Measurements from ENCODE around the gene TACO1.

The TACO1 gene

DNA sequence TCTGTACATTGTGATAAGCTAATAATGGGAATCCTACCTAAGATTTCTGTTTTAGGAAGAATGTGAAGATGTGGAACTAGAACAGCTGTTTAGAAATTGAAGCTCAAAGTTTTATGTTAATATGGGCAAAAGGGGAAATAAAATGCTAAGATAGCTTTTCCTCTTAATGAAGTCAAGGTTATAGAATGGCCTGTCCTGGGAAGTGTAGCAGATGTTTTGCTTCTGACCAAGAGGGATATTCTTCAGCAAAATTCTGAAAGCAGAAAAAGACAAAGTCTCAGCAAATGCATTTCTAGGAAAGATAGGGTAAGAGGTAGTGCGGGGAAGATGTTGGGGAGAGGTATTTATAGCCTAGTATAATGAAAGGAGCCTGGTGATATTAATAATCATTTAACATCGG is 34.6 kb downstream of the TACO1 start:
- no peaks in the 10 kb centered on the region for H3K27me3 ChIP-seq (ENCODE audit: control insufficient read depth, insufficient read depth, low read length, poor library complexity, severe bottlenecking)
- H3K36me3 ChIP-seq (ENCODE audit: control insufficient read depth, insufficient read depth, low read length), result no peaks in the 10 kb centered on the region
- no peaks in the 10 kb centered on the region for H3K9me3 ChIP-seq (ENCODE audit: control insufficient read depth, low read length)
- H3K4me1 ChIP-seq (ENCODE audit: control insufficient read depth, insufficient read depth, low read length), result no peaks in the 10 kb centered on the region
- H3K4me3 ChIP-seq (ENCODE audit: insufficient read depth, low read depth, low read length), result no peak overlapping the region
- WGBS, 2 experiments, result 88 to 100% methylated on average over 1 of the region's 2 CpGs
- no peak overlapping the region for H3K27ac ChIP-seq (ENCODE audit: insufficient read depth, low read depth, low read length, poor library complexity, severe bottlenecking)

DNA sequence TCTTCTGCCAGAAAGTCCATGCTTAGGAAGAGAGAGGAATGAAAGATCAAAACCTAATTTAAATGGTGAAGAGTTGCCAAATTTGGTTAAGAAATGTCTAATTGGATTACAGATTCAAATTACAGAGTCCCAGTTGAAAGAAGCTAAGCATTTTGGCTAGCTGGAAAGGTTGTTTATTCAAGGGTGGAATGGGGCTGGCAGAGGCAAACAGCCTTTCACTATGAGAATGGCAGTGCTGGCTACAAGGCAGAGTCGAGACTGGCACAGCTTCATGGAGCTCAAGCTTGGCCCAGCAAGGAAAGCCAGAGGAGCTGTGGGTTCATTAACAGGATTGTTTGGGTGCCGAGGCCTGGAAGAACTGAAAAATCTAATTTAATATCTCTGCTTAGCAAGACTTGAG is 35.1 kb downstream of the TACO1 start:
- no peaks in the 10 kb centered on the region for H3K27me3 ChIP-seq (ENCODE audit: control insufficient read depth, insufficient read depth, low read length, poor library complexity, severe bottlenecking)
- no peaks in the 10 kb centered on the region for H3K4me1 ChIP-seq (ENCODE audit: control insufficient read depth, insufficient read depth, low read length)
- H3K27ac ChIP-seq (ENCODE audit: insufficient read depth, low read depth, low read length, poor library complexity, severe bottlenecking), result no peak overlapping the region
- 96 to 99% methylated on average over 2 of the region's 2 CpGs for WGBS, 2 experiments
- H3K4me3 ChIP-seq (ENCODE audit: insufficient read depth, low read depth, low read length), result no peak overlapping the region
- no peaks in the 10 kb centered on the region for H3K36me3 ChIP-seq (ENCODE audit: control insufficient read depth, insufficient read depth, low read length)
- H3K9me3 ChIP-seq (ENCODE audit: control insufficient read depth, low read length), result no peaks in the 10 kb centered on the region

DNA sequence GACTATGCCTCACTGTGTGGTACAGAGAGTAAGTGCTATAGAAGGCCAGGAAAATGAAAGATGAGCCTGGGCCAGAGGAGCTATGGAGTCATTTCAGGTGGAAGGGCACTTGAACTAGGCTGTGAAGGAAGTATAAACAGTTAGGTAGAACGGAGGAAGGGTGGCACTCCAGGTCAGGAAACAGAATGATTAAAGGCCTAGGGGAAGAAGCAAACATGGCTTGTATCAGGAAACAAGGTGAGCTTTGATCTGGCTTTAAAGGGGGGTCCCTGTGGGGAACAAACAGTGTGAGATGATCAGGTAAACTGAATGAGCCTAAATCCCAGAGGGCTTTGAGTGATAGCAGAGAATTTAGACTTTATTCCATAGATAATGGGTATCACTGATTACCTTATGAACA is 38.4 kb downstream of the TACO1 start:
- no peak overlapping the region for H3K27ac ChIP-seq (ENCODE audit: insufficient read depth, low read depth, low read length, poor library complexity, severe bottlenecking)
- 75 to 87% methylated on average over 1 of the region's 1 CpG for WGBS, 2 experiments
- H3K36me3 ChIP-seq (ENCODE audit: control insufficient read depth, insufficient read depth, low read length), result no peaks in the 10 kb centered on the region
- H3K9me3 ChIP-seq (ENCODE audit: control insufficient read depth, low read length), result no peaks in the 10 kb centered on the region
- H3K27me3 ChIP-seq (ENCODE audit: control insufficient read depth, insufficient read depth, low read length, poor library complexity, severe bottlenecking), result no peaks in the 10 kb centered on the region
- H3K4me1 ChIP-seq (ENCODE audit: control insufficient read depth, insufficient read depth, low read length), result no peaks in the 10 kb centered on the region
- no peak overlapping the region for H3K4me3 ChIP-seq (ENCODE audit: insufficient read depth, low read depth, low read length)

DNA sequence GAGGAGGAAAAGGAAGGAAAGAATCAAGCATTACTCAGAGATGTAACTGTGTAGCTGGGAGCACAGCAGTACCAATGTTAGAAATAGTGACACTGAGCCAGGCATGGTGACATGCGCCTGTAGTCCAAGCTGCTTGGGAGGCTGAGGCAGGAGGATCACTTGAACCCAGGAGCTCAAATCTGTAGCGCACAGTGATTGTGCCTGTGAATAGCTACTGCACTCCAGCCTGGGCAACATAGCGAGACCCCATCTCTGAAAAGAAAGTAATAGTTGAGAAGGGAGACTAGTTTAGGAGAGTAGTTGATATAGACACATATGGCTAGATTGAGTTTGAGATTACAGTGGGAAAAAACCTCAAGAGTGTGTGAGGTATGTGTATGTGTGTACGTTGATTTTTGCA is 39.3 kb downstream of the TACO1 start:
- no peak overlapping the region for H3K4me3 ChIP-seq (ENCODE audit: insufficient read depth, low read depth, low read length)
- H3K4me1 ChIP-seq (ENCODE audit: control insufficient read depth, insufficient read depth, low read length), result no peaks in the 10 kb centered on the region
- H3K36me3 ChIP-seq (ENCODE audit: control insufficient read depth, insufficient read depth, low read length), result no peaks in the 10 kb centered on the region
- H3K27ac ChIP-seq (ENCODE audit: insufficient read depth, low read depth, low read length, poor library complexity, severe bottlenecking), result no peak overlapping the region
- 93 to 96% methylated on average over 4 of the region's 4 CpGs for WGBS, 2 experiments
- no peaks in the 10 kb centered on the region for H3K9me3 ChIP-seq (ENCODE audit: control insufficient read depth, low read length)
- H3K27me3 ChIP-seq (ENCODE audit: control insufficient read depth, insufficient read depth, low read length, poor library complexity, severe bottlenecking), result no peaks in the 10 kb centered on the region

DNA sequence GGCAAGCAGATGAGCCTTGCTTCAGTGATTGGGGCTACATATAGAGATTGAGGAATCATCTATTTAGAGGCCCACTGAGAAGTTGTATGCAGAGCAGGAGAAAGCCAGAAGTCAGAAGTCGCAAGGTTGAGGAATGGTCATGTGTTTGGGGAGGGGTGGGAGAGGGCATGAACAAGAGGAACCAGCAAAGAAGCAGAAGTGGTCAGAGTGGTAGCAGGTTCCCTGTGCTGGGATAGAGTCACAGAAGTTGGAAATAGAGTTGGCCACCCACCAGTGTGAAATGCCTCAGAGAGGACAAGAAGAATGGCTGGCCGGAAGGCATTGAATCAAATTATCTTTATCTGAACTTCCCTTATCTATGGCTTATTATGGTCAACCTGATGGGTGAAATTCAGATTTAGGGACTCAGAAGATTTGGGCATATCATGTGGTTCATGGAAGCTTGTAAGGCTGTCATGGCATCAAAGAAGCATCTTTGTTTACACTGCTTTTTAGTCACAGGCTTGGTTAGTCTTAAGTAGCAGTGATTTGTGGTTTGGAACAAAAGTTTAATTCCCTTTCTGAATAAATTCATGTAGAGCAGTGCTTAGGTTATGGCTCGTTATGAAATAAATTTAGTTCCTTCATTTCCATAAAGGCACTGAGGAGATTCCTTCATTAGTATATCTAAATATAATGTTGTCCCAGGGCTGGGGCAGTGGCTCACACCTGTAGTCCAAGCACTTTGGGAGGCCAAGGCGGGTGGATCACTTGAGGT is 41.2 kb downstream of the TACO1 start:
- Histone ChIP-seq H3K4me1 (ENCODE audit: control insufficient read depth, insufficient read depth, low read length) (peaks cover under 1% of the 10 kb centered on the region), H3K27ac (ENCODE audit: insufficient read depth, low read depth, low read length, poor library complexity, severe bottlenecking) (no peak overlapping the region), H3K4me3 (ENCODE audit: insufficient read depth, low read depth, low read length) (no peak overlapping the region), H3K9me3 (ENCODE audit: control insufficient read depth, low read length) (no peaks in the 10 kb centered on the region), H3K36me3 (ENCODE audit: control insufficient read depth, insufficient read depth, low read length) (no peaks in the 10 kb centered on the region), H3K27me3 (ENCODE audit: control insufficient read depth, insufficient read depth, low read length, poor library complexity, severe bottlenecking) (no peaks in the 10 kb centered on the region)
- 95 to 98% methylated on average over 3 to 4 of the region's 4 CpGs for WGBS, 2 experiments

DNA sequence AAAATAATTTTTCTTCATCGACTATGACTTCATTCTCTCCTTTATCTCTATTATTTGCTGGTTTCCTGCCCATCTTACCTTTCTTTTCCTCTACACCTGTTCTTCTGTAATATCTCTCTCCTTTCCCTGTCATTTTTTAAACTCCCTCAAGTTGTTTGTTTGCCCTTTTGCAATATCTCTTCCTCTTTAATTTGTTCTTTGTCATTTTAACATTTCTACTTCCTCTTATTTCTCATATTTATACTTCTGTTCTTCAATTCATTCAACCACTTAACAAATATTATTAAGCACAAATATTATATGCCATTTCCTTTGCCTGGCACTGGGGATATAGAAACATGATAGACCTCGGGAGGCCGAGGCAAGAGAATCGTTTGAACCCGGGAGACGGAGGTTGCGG is 44.2 kb downstream of the TACO1 start:
- WGBS, 2 experiments, result 93 to 96% methylated on average over 7 of the region's 7 CpGs
- Histone ChIP-seq H3K4me1 (ENCODE audit: control insufficient read depth, insufficient read depth, low read length) (peaks cover 4% of the 10 kb centered on the region), H3K27me3 (ENCODE audit: control insufficient read depth, insufficient read depth, low read length, poor library complexity, severe bottlenecking) (no peaks in the 10 kb centered on the region), H3K27ac (ENCODE audit: insufficient read depth, low read depth, low read length, poor library complexity, severe bottlenecking) (no peak overlapping the region), H3K4me3 (ENCODE audit: insufficient read depth, low read depth, low read length) (no peak overlapping the region), H3K36me3 (ENCODE audit: control insufficient read depth, insufficient read depth, low read length) (no peaks in the 10 kb centered on the region), H3K9me3 (ENCODE audit: control insufficient read depth, low read length) (no peaks in the 10 kb centered on the region)

DNA sequence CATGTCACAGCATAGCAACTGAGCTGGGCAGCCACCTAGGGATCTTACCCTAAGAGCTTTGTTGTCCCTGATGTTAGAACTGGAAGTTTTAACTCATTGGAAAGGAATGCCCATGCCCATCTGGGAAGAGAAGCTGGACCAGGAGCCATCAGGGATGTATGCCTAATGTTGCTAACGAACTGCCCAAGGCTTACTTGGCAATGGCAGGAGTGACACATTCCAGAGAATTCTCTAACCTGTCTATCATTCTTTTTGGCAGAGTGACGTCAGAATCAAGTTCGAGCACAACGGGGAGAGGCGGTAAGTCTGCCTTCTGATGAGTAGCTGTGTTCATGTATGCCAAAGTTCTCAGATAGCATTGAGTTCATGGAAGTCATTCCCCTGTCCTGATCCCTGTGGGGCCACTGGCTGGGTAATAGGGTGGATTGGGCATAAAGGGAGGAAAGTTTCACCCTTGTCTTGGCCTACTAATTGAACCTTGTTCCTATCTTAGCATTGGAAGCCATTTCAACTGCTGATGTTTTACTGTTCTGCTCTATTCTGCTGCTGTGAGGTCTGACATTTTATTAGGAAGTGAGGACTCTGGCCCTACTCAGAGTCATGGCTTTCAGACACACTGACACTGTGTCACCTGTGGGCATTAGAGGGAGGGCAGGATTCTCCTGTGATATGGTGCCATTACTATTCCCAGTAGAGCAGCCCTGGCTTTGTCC is 45.2 kb downstream of the TACO1 start:
- Histone ChIP-seq H3K4me1 (ENCODE audit: control insufficient read depth, insufficient read depth, low read length) (peaks cover 4% of the 10 kb centered on the region), H3K36me3 (ENCODE audit: control insufficient read depth, insufficient read depth, low read length) (no peaks in the 10 kb centered on the region), H3K27ac (ENCODE audit: insufficient read depth, low read depth, low read length, poor library complexity, severe bottlenecking) (no peak overlapping the region), H3K27me3 (ENCODE audit: control insufficient read depth, insufficient read depth, low read length, poor library complexity, severe bottlenecking) (no peaks in the 10 kb centered on the region), H3K9me3 (ENCODE audit: control insufficient read depth, low read length) (no peaks in the 10 kb centered on the region), H3K4me3 (ENCODE audit: insufficient read depth, low read depth, low read length) (no peak overlapping the region)
- WGBS, 2 experiments, result 96% methylated on average over 5 of the region's 5 CpGs

DNA sequence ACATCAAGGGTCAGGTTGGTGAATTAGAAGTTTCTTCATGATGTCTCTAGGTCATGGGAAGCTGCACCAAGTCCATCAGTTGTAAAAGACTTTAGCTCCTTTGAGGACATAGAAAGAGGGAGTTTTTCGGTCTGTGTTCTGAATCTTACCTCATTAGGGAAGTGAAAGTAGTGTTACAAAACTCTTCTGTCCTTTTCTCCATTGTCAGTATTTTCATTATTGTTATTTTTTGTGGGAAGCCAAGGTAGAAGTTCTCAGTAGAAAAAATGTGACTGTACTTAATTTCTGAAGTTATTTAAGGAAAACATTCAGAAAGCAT is 45.8 kb downstream of the TACO1 start:
- no peaks in the 10 kb centered on the region for H3K9me3 ChIP-seq (ENCODE audit: control insufficient read depth, low read length)
- no peak overlapping the region for H3K27ac ChIP-seq (ENCODE audit: insufficient read depth, low read depth, low read length, poor library complexity, severe bottlenecking)
- no peaks in the 10 kb centered on the region for H3K36me3 ChIP-seq (ENCODE audit: control insufficient read depth, insufficient read depth, low read length)
- WGBS, 2 experiments, result 90 to 100% methylated on average over 1 of the region's 1 CpG
- peaks cover 4% of the 10 kb centered on the region for H3K4me1 ChIP-seq (ENCODE audit: control insufficient read depth, insufficient read depth, low read length)
- H3K4me3 ChIP-seq (ENCODE audit: insufficient read depth, low read depth, low read length), result no peak overlapping the region
- H3K27me3 ChIP-seq (ENCODE audit: control insufficient read depth, insufficient read depth, low read length, poor library complexity, severe bottlenecking), result no peaks in the 10 kb centered on the region

DNA sequence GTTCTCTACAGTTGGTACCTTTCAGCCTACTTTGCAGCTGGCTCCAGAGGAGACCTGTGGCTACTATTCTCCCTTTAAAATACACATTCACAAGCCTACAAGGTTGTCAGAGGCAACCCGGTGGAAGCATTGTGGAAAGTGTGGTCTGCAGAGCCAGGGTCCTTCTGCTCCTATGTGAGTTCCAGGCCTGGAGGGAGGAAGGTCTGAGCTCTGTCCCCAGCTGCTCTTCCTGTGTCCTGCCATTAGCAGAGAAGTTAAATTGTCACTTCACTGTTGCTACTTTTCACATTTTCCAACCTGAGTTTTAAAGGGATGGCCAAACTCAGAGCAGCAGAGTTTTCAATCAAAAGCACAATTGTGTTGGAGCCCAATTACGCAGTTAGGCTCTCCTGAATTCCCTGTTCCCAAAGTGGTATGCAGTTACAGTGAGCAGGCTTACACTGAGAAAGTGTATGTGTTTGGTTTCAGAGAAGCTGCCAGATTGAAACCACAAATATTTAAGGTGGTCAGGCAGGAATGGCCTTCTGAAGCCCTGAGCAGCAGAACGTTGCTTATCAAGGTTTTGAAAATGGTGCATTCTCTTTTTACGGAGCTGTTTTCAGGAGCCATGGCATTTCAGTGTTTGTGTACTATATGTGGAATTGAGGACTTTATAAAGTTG is 46.5 kb downstream of the TACO1 start:
- H3K4me1 ChIP-seq (ENCODE audit: control insufficient read depth, insufficient read depth, low read length), result peaks cover 4% of the 10 kb centered on the region
- no peaks in the 10 kb centered on the region for H3K9me3 ChIP-seq (ENCODE audit: control insufficient read depth, low read length)
- H3K4me3 ChIP-seq (ENCODE audit: insufficient read depth, low read depth, low read length), result no peak overlapping the region
- no peaks in the 10 kb centered on the region for H3K27me3 ChIP-seq (ENCODE audit: control insufficient read depth, insufficient read depth, low read length, poor library complexity, severe bottlenecking)
- WGBS, 2 experiments, result 74 to 80% methylated on average over 4 of the region's 4 CpGs
- no peaks in the 10 kb centered on the region for H3K36me3 ChIP-seq (ENCODE audit: control insufficient read depth, insufficient read depth, low read length)
- no peak overlapping the region for H3K27ac ChIP-seq (ENCODE audit: insufficient read depth, low read depth, low read length, poor library complexity, severe bottlenecking)

DNA sequence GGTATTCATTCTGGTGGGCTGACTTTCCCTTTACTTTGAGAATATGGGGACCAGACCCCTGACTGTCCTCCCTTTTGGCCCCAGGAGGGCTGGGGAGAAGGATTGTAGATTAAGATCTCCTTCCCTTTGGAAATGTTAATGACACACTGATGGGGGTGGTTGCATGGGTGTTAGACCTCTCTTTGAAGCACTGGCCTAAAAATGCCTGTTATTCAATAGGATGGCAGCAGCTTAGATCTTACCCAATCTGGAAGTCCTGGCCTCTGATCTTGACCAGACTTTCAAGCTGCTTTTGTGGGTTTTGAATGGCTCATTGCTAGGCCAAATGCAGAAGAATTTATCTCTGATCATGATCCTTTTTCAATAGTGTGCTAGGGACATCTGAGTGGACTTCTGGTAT is 47.2 kb downstream of the TACO1 start:
- Histone ChIP-seq H3K9me3 (ENCODE audit: control insufficient read depth, low read length) (no peaks in the 10 kb centered on the region), H3K27me3 (ENCODE audit: control insufficient read depth, insufficient read depth, low read length, poor library complexity, severe bottlenecking) (no peaks in the 10 kb centered on the region)

More for the DNA sequence above, 47.2 kb downstream of the TACO1 start:
- H3K27ac ChIP-seq (ENCODE audit: insufficient read depth, low read depth, low read length, poor library complexity, severe bottlenecking), result no peak overlapping the region
- no peak overlapping the region for H3K4me3 ChIP-seq (ENCODE audit: insufficient read depth, low read depth, low read length)
- peaks cover 4% of the 10 kb centered on the region for H3K4me1 ChIP-seq (ENCODE audit: control insufficient read depth, insufficient read depth, low read length)
- H3K36me3 ChIP-seq (ENCODE audit: control insufficient read depth, insufficient read depth, low read length), result peaks cover under 1% of the 10 kb centered on the region

Measured in ectodermal cell (in vitro differentiated cells).